ENCODE measurements around the gene MBNL2.
"Not testable (repeated sequence)": the region's sequence is repeated elsewhere in the genome, so short reads cannot be mapped to it uniquely, and the experiment has no call there.

Gene MBNL2

DNA sequence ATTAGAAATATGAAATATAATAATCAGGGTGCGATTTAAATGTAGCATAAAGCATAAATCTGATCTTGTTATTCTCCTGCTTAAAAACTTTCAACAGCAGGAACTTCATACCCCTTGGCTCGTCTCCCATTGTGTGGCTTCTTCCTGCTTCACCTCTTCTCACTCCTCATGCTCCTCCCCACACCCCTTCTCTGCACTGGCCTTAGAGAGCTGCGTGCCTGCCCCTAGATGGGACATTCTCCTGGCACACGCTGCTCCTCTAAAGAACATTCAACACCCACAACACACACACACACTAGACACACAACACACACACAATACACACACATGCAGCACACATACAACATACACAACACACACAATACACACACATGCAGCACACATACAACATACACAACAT lies 107.2 kb downstream of the MBNL2 start:
- DNase-seq = no peak

DNA sequence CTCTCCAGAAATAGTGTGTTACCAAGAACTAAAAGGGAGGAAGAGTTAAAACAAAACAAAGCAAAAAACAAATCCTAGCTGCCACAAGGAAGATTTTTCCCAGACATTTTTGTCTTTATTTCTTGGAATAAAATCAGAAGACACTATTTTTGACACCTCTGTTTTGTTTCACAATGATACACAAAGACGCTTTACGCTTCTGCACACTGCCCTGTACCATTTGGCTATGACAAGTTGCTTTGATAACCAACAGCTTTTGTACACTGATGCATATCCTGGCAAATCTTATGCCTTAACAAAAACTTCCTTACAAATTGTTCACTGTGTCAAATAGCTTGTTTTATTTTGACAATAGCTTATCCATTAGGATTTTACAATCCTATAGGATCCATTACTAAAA lies 108.3 kb downstream of the MBNL2 start:
- no peak for DNase-seq

DNA sequence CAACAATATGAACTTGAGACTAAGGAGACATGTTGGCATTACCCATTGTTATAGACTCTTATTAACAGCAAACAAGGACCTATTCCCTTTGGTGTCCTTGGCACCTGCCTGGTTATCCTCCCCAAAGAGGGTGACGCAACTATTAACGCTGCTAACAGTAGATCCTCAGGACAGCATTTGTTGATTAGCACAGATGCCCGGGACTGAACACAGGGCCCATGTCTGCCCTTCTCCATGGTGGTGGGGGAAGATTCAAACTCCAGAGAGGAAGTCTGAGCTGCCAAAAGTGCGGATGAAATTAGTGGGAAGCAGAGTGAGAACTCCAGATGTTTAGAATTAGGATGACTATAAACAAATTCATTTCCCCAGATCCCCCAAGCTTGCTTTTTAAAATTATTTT lies 110.6 kb downstream of the MBNL2 start:
- DNase-seq = no peak

DNA sequence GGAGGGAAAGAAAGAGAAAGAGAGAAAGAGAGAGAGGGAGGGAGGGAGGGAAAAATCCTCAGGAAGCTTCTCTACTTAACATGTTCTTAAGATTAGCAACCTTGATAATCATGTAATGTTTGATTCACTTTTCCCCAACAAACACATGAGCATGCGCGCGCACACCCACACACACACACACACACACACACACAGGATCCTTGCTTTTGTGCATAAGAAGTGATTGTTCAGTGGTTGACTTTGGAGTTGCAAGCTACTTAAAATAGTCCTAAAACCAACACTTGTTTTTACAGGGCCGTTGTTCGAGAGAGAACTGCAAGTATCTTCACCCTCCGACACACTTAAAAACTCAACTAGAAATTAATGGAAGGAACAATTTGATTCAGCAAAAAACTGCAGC lies 111.8 kb downstream of the MBNL2 start:
- DNase-seq = no peak

DNA sequence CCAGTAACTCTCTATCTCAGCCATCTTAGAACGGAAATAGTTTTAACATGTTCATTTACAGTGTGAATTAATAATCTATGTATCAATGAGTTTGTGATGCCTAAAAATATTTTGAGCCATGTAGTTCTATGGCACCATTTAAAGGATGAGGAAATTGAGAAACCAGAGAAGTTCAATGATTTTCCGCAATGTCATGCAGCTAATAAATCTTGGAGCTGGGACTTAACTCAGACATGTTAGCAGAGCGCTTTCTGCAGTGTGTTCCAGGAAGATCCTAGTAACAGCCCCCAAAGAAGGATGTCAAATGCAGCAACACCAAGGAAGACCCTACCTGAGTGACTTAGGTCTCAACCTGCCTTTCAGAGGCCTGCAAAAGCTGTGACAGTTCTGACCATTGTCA lies 112.6 kb downstream of the MBNL2 start:
- DNase-seq = no peak

DNA sequence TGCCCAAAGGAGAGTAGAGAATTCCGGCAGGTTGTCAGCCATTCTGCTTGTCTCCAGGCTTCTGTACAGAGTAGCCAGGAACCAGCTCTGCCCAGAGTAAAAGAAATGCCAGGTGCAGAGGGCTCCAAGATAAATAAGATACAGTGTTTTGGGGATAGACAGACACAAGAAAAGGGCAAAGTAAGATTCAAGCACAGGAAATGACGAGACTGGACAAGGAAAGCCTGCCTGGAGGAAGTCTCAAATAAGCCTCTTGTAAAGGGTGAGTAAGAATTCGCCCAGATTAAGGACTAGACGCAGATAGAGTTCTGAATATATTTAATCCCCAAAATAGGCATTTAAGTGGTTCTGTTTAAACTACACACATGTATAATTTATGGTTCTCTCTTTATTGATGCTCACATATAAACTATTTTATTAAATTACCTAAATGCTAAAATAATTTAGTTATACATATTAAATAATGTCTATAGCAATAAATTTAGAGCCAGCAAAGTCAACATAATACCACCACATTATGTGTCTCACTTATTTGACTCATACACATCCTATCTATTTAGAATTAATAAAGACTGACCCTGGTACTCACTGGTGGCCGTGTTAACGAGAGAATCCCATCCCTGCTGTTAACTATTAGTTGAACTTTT lies 113.5 kb downstream of the MBNL2 start:
- DNase-seq = no peak

DNA sequence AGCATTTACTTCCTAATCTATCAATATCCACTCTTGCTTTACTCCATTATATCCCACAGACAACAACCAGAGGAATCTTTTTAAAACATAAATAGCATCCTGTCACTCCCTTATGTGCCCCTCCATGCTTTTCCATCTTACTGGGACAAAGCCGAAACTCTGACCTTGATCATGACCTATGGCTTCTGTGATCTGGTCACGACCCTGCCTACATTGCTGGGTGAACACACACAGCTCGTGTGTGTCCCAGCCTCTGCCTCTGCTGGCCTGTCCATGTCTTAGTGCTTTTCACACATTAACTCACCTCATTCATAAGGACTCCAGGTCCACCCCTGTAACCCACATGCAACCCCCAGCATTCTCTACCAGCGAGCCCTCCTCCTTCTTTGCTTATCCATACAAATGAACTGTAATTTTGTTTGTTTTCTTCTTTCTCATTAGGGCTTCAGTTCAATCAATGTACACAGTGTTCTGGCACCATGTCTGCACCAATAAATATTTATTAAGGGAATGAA lies 115.9 kb downstream of the MBNL2 start:
- DNase-seq = no peak

DNA sequence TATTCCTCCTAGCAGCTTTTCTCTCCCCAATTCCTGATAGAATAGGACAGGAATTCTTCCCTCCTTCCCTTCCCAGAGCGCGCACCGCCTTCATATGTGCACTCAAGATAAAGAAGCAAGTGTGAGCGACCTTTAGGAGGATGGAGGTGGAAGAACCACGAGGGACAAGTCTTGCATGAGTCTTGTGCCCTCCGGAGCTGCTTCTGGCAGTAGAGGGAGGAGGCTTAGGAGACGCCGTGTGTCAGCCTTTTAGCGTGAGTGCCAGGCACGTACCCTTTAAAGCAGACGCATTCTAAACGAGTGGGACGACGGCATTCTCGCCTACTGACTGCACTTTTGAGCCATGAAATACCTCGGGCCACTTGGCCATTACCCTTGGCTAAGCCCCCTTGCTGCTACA lies 116.4 kb downstream of the MBNL2 start:
- no peak for DNase-seq

DNA sequence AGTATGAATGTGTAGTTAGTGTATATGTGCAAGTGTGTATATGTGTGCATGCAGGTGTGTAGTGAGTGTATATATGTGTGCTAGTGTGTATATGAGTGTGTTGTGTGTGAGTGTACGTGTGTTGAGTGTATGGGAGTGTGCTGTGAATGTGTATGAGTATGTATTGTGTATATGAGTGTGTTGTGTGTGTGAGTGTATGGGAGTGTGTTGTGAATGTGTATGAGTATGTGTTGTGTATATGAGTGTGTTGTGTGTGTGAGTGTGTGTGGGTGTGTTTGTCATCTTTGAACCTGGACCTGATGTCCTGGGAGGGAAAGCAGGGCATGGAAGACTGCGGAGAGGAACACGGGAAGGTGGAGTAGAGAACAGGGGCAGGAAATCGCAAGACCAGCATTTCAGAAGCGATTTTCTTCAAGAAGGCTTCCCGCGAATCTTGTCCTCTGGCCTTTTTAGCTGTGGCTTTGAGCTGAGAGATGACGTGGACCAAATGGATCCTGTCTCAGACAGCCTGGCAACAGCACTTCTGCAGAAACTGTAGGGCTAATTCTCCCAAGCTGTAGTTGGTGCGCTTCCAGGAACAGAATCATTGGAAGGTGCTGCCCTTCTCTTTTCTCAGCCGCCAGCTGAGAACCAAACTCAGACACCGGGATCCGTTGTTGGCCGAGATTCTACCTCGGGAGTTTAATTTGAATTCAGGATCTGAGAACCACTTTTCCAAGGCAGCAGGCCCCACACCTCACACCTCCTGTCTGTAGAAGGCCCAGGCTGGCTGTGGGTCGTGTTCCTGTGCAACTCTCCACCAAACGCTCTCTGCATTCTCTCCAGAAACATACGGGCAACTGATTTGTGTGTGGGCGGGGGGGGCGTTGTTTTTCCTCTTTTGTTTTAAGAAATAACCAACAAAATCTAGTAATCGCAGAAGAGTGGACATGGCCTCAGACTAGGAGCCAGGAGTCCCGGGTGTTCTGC lies 117.2 kb downstream of the MBNL2 start:
- DNase-seq = no peak

DNA sequence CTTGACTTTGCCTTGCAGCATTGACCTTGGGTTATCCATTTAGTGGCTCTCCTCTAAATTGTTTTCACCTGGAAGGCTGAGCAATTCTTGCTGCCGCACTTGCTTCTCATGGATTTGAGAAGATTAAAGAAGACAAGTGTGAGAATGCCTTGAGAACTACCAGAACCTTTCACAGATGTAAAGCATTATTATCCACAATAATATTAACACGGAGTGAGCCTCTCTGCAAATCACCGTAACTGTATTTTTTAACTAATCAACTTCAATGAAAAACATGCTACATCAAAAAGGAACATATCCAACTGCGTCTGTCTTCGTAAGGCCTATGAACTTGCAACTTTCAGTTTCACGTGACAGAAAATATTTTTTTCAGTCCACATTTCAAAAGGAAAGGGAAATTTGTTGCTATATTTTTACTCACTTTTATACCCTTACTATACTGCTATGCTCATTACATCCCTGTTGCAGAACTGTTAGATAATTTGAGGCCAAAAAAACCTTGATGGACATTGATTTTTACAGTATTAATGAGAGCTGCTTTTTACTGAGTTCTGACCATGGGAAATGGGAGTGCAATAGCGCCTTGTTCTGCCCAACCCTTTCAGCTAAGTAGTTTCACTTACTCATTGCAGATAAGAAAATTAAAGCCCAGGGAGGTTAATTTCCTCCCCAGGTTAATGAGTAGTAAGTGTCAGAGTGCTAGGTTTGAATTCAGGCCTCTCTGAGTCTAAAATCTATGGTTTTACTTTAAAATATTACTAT lies 118.0 kb downstream of the MBNL2 start:
- no peak for DNase-seq

DNA sequence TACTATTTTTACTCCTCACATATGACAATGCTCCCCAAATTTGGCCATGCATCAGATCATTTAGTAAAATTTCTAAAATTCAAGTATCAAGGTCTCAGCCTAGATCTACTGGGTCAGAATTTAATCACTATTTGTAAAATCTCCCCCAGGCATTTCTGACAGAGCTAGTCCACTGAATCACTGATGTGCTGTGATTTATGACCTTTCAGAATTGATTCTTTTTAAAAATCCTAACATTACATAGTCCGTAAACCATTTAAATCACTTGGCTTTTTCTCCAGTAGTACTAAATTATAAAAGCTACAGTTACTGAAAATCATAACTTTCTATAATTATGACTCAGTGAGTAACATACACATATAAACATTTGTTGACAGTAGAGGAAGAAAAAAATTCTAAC lies 119.0 kb downstream of the MBNL2 start:
- DNase-seq = no peak

DNA sequence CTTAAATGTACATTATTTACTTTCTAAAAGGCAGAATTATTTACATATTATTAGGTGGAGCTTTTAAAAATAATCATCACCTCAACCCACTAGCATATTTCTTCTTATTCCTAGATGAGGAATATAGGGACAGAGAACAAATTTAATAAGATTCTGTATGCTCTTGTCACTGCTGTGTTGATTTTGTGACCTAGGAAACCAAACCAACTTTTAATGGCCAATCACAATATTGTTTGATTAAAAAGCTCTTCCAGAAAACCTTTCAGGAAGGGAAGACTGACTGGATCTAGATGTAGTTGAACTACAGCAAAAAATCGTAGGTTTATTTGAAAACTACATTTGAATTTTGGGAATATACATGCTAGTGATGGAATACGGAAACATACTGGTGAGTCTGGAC lies 120.0 kb downstream of the MBNL2 start:
- no peak for DNase-seq

DNA sequence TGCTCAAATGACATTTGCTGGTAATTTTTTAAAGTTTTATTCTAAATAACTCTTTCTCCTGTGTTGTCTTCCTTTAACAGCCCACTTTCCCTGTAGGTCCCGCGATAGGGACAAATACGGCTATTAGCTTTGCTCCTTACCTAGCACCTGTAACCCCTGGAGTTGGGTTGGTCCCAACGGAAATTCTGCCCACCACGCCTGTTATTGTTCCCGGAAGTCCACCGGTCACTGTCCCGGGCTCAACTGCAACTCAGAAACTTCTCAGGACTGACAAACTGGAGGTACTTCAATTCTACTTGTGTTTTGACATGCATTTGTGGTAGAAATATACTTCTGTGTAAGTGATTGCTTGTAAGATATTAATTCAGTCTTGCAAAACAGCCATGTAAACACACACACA lies 120.8 kb downstream of the MBNL2 start:
- DNase-seq = no peak

DNA sequence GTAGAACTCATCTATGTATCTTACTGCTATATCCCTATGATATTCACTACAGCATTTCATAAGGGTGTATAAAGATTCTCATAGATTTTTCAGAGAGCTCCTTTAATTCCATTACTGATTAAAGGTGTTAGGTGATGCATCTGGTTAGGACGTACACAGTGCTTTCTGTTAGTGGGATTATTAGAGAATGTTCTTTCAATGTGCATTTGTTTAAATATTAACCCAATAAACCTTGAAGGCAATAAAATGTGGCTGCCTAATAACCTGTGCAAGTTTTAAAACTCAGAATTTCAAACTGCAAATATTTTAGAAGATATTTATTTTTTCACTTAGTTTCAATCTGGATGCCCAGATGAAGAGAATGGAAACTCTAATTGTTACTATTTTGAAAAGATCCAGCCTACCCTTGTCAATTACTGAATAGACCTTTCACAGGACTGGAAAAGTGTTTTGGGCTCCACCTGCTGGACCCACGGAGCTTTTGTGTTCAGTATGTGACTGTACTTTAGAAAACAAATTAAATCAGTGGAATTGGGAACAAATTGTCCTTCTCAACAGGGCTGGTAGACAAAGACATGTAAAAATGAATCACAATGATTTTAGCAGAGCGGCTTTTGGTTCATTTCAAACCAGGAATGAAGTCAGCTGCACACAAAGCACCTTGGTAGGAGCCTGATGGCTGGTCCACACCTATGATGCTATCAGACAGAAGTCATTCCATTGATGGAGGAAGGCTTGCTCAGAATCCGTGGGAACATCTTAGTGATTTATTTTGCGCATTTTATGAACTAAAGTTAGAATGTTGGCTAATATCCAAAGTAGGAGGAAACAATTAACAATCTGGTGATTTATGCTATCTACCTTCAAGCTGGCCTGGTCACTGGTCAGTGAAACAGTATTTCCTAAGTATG lies 122.4 kb downstream of the MBNL2 start:
- peak; percentile 61 for DNase-seq

DNA sequence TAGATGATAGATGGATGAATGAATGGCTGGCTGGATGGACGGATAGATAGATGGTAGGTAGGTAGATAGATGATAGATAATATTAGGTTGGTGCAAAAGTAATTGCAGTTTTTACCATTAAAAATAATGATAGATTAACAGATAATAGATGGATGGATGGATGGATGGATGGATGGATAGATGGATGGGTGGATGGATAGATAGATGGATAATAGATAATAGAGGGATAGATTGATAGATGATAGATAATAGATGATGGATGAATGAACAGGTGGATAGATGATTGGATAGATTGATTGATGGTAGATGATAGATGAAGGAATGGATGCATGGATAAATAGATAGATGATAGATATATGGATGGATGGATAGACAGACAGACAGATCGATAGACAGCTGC lies 124.0 kb downstream of the MBNL2 start:
- no peak for DNase-seq

DNA sequence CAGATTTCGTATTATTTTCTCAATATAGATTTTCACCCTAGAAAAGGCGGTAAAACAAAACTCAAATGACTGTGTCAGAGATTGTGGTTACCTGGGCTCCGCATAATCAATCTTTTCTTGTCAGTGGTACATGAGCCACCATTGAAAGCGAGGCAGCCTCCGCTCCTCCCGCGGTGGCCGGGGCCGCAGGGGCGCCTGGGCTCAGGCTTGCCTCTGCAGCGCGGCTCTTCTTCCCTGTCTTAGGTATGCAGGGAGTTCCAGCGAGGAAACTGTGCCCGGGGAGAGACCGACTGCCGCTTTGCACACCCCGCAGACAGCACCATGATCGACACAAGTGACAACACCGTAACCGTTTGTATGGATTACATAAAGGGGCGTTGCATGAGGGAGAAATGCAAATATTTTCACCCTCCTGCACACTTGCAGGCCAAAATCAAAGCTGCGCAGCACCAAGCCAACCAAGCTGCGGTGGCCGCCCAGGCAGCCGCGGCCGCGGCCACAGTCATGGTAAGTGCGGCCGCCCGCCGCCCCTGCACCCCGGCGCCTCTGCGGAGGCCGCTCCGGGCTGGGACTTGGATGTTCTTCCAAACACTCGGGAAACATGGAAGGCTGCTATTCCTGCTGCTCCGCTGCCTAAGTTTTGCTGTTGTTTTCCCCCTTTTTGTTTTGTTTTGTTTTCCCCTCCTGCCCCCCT lies 124.6 kb downstream of the MBNL2 start:
- DNase-seq = no peak

DNA sequence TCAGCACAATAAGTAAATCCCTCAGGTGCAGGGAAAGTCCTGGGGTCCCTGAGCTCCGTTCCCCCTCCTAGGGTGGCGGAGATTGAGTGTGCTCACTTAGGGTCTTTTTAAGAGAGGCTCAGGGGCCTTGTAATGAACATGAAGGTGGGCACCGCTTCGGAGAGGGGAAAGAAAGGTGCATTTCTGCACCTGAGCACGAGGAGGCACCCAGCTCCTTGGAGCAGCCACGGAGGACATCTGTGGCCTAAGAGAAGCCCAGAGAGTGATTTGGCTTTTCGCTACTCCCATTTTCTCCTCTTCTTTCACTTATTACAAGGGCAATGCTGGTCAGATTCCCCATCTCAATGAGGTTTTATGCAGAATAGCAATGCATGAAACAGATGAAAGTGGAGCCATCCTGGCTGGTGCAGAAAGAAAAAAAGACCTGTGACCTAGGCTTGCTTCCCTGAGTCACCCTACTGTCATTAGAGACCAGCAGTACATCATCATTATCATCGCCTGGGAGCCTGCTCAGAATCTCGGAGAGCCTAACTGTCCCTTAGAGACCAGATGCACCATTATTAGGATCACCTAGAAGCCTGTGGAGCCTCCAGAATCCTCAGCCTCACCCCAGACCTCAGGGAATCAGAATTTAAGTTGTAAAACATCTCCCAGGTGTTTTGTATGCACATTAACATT lies 125.3 kb downstream of the MBNL2 start:
- no peak for DNase-seq

DNA sequence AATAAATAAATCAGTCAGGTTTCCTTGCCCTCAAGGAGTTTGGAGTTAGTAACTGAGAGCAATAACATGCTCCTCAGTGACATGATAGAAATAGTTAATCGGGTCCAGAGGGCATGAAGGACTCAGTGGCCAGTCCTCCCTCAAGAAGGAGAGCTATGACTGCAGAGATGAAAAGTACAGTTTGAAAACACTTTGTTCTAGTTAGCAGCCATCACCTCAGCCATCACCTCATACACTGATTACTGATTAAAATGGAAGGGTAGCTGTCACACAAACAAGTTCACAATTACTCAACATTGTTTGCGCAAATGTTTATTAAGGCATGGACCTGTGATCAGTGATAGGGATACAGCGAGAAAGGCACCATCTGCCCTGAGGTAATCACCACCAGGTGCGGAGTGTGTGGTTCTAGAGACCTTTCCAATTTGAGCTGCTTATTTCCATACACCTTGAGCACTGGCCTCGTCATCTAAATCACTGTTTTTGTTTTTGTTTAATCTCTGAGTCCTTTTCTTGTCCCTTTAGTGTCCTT lies 126.5 kb downstream of the MBNL2 start:
- no peak for DNase-seq

DNA sequence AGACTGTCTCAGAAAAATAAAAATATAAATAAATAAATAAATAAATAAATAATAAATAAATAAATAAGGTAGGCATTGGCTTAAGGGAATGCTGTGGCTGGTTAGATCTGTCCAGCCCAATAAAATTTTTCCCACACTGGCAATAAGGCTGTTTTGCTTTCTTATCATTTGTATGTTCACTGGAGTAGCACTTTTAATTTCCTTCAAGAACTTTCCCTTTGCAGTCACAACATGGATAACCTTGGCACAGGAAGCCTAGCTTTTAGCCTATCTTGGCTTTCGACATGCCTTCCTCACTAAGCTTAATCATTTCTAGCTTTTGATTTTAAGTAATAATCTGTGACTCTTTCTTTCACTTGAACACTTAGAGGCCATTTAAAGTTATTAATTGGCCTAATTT lies 129.9 kb downstream of the MBNL2 start:
- not testable (repeated sequence) for DNase-seq

DNA sequence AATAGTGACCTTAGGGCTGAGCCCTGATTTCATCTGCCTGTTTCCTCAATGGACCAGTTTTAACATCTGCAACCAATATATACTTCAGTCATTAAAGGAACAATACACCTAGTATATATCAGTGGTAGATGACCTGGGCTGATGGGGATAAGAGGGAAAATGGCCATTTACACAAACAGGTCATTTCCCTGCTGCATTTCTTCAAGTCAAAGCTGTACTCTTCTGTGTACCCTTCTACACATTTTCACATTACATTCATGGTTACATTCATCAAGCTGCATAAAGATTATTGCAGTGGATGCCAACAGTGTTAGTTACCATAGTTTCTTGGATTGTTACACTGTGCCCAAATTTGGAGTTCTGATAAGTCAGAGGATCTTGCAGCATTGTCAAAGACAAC lies 130.7 kb downstream of the MBNL2 start:
- DNase-seq = no peak

All from stimulated activated CD4-positive, alpha-beta T cell treated with anti-CD3 and anti-CD28 coated beads, Interleukin-15, amount 100 ng/mL, for 24 hours (primary cell).